ENCODE data around the gene PLEKHM3.

Gene PLEKHM3

GRCh38 chr2:208039376-208040110 is 14.2 kb upstream of the PLEKHM3 start:
- no peaks in the 10 kb centered on the region for H3K36me3 ChIP-seq (ENCODE audit: control insufficient read depth in 2 of 2, insufficient read depth in 1 of 2, low read length in 2 of 2)
- no peaks in the 10 kb centered on the region for H3K4me1 ChIP-seq (ENCODE audit: control insufficient read depth, insufficient read depth, low read length)
- no peaks in the 10 kb centered on the region for H3K9me3 ChIP-seq (ENCODE audit: control insufficient read depth, insufficient read depth, low read depth, low read length)
- no peak for TF ChIP-seq ZBTB8A (tag by site-specific recombination; IDR thresholded peaks at IDR 0.05)
- no peak for TF ChIP-seq ZNF488 (tag by site-specific recombination; IDR thresholded peaks at IDR 0.05)
- TF ChIP-seq HOXD13 (CRISPR knock-in tag; IDR thresholded peaks at IDR 0.05; ENCODE audit: borderline replicate concordance) = no peak
- no peak for TF ChIP-seq HIC1 (tag by site-specific recombination; IDR thresholded peaks at IDR 0.05)
- TF ChIP-seq ZNF791 (tag by site-specific recombination; IDR thresholded peaks at IDR 0.05) = no peak
- TF ChIP-seq, protein P1, sequence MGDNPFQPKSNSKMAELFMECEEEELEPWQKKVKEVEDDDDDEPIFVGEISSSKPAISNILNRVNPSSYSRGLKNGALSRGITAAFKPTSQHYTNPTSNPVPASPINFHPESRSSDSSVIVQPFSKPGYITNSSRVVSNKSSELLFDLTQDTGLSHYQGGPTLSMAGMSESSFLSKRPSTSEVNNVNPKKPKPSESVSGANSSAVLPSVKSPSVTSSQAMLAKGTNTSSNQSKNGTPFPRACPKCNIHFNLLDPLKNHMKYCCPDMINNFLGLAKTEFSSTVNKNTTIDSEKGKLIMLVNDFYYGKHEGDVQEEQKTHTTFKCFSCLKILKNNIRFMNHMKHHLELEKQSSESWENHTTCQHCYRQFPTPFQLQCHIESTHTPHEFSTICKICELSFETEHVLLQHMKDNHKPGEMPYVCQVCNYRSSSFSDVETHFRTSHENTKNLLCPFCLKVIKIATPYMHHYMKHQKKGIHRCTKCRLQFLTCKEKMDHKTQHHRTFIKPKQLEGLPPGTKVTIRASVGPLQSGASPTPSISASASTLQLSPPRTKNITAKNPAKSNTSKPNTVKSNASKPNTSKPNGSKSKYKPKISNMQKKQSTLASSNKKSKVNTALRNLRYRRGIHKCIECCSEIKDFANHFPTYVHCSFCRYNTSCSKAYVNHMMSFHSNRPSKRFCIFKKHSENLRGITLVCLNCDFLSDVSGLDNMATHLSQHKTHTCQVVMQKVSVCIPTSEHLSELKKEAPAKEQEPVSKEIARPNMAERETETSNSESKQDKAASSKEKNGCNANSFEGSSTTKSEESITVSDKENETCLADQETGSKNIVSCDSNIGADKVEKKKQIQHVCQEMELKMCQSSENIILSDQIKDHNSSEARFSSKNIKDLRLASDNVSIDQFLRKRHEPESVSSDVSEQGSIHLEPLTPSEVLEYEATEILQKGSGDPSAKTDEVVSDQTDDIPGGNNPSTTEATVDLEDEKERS (tag by site-specific recombination; IDR thresholded peaks at IDR 0.05) = no peak
- no peak for TF ChIP-seq ZNF555 (tag by site-specific recombination; conservative IDR thresholded peaks at IDR 0.05)
- no peak overlapping the region for H3K27ac ChIP-seq (ENCODE audit: extremely low read depth, low read depth, low read length)
- POLR2A ChIA-PET = no interaction called here
- no peak overlapping the region for H3K4me3 ChIP-seq (ENCODE audit: low read depth, low read length)
- CTCF ChIA-PET = interaction anchor here (0.5 to 6.5 kb wide), 21 partner anchors 8 to 1517 kb away, joined by 3 to 119 read pairs (median 7); partner anchors contain the start of gene PLEKHM3

DNA sequence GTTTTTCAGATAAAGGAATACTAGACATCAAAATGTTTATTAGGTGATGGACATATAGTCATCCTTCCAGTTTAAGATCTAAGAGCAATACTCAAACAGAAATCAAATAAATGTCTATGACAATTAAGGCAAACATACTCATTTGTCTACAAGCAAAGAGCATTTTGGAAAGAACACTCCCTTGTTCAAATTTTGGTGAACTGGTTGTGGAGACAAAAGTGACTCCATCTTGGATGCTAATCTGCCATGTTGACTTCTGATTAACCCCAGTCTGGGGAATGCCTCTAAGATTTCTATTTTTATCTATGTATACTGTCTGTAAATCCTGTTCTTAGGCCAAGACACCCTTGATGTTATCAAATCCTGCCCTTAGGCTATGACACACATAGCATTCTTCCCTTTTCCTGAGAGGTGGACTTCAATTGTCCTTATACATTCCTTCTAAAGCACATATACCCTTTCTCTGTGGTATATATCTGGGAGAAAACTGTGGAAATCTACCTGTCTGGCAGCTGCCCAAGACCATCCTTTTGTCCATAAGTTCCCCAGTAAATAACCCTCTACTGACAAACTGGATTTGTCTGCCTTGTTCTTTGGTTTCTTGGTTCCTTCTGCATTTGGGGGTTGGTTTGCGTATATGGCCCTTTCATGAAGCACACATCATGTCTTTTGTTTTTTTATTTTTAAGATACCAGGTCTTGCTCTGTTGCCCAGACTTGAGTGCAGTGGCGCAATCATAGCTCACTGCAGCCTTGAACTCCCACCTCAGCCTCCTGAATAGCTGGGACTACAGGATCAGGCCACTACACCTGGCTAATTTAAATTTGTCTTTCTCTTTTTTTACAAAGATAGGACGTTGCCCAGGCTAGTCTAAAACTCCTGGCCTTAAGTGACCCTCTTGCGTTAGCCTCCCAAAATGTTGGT is 12.5 kb upstream of the PLEKHM3 start:
- no peak overlapping the region for H3K4me3 ChIP-seq (ENCODE audit: low read depth, low read length)
- TF ChIP-seq, protein P2, sequence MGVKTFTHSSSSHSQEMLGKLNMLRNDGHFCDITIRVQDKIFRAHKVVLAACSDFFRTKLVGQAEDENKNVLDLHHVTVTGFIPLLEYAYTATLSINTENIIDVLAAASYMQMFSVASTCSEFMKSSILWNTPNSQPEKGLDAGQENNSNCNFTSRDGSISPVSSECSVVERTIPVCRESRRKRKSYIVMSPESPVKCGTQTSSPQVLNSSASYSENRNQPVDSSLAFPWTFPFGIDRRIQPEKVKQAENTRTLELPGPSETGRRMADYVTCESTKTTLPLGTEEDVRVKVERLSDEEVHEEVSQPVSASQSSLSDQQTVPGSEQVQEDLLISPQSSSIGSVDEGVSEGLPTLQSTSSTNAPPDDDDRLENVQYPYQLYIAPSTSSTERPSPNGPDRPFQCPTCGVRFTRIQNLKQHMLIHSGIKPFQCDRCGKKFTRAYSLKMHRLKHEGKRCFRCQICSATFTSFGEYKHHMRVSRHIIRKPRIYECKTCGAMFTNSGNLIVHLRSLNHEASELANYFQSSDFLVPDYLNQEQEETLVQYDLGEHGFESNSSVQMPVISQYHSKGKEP (tag by site-specific recombination; IDR thresholded peaks at IDR 0.05) = no peak
- TF ChIP-seq ZNF623 (tag by site-specific recombination; IDR thresholded peaks at IDR 0.05) = no peak
- TF ChIP-seq GLI4 (tag by site-specific recombination; IDR thresholded peaks at IDR 0.05) = no peak
- no peak for TF ChIP-seq ZNF324 (tag by site-specific recombination; IDR thresholded peaks at IDR 0.05)
- H3K4me1 ChIP-seq (ENCODE audit: control insufficient read depth, insufficient read depth, low read length) = no peaks in the 10 kb centered on the region
- no peaks in the 10 kb centered on the region for H3K36me3 ChIP-seq (ENCODE audit: control insufficient read depth in 2 of 2, insufficient read depth in 1 of 2, low read length in 2 of 2)
- CTCF ChIA-PET = interaction anchor here (0.6 to 6.5 kb wide), 4 partner anchors 25 to 1046 kb away, joined by 3 to 119 read pairs (median 3); no protein-coding TSS in a partner anchor
- no peaks in the 10 kb centered on the region for H3K9me3 ChIP-seq (ENCODE audit: control insufficient read depth, insufficient read depth, low read depth, low read length)
- POLR2A ChIA-PET = no interaction called here
- no peak overlapping the region for H3K27ac ChIP-seq (ENCODE audit: extremely low read depth, low read depth, low read length)
